HCT116 (cell line): ENCODE results near the gene USP47. TPM values are rescaled to one million over a fixed set of nuclear protein-coding genes. Genes with fewer than 3 reads are reported as not detected.

ENCODE experiments used
- ATAC-seq: fragments of 200-7000 bp; cut with Tn5 transposase; 2 replicates; pipeline ENCODE4 v1.9.1; 2020; ENCODE audit warnings: mild to moderate bottlenecking, moderate library complexity
- BruUV-seq: library from RNA; stranded (reverse); fragments of 400-500 nt; replicated peaks from 2 replicates; lab custom pipeline; 2021; lab: Mats Ljungman, UMichigan
- CTCF ChIA-PET: fragments of 300-600 bp; sonication (Branson Sonifier 250); formaldehyde crosslinking; loops from one replicate; lab custom pipeline; 2021; ENCODE audit warnings: antibody characterized with exemption; lab: Charles Lee
- POLR2A ChIA-PET: fragments of 300-600, 350-600 bp; sonication (Branson Sonifier 250); formaldehyde crosslinking; loops from one replicate; lab custom pipeline; 2021; ENCODE audit warnings: antibody characterized with exemption; lab: Charles Lee
- RAD21 ChIA-PET, 2 experiments: fragments of 300-600 bp; sonication (Branson Sonifier 250); formaldehyde crosslinking; loops; one replicate each; lab custom pipeline; 2023; ENCODE audit warnings: low total read pairs in 2 of 2; ENCODE audit not compliant: uncharacterized antibody in 2 of 2, unreplicated experiment in 2 of 2, low non-redundant PET in 1 of 2; lab: Charles Lee
- DNase-seq: peaks from one replicate; pipeline ENCODE4 v3.0.0-alpha.2; 2010; ENCODE audit warnings: low read depth, low spot score
- H2AFZ ChIP-seq: fragments of 200-600 bp; shearing (Covaris generic), sonication (generic); 2 replicates; pipeline ENCODE4 v1.6.1; 2017; ENCODE audit warnings: low read depth, mixed run types, mixed read lengths, antibody characterized with exemption, low read length; ENCODE audit not compliant: poor library complexity, severe bottlenecking
- H3K27ac ChIP-seq: 2 replicates; pipeline ENCODE4 v1.5.1; 2012; ENCODE audit warnings: low read depth, low read length
- H3K27me3 ChIP-seq: fragments of 200-600 bp; sonication (generic); 2 replicates; pipeline ENCODE4 v1.6.1; 2016; ENCODE audit warnings: mixed run types, low read length, mixed read lengths; ENCODE audit not compliant: insufficient read depth
- H3K36me3 ChIP-seq, 2 experiments: fragments of 200-500 bp in 1 of 2; fragments of 200-600 bp in 1 of 2; sonication (Bioruptor generic) in 1 of 2; sonication (generic) in 1 of 2; 2 replicates each; pipeline versions ENCODE4 v1.5.1 to v1.6.1; 2014 to 2016; ENCODE audit warnings: low read length in 2 of 2, inconsistent platforms in 1 of 2, mixed read lengths in 1 of 2, mixed run types in 1 of 2; ENCODE audit not compliant: insufficient read depth in 2 of 2, control insufficient read depth in 1 of 2
- H3K4me1 ChIP-seq, 2 experiments: fragments of 200-600 bp in 1 of 2; sonication (generic) in 1 of 2; 2 replicates each; pipeline versions ENCODE4 v1.5.1 to v1.6.1; 2012 to 2017; ENCODE audit warnings: low read length in 2 of 2, inconsistent platforms in 1 of 2, mild to moderate bottlenecking in 1 of 2, mixed read lengths in 1 of 2, mixed run types in 1 of 2, moderate library complexity in 1 of 2; ENCODE audit not compliant: insufficient read depth in 2 of 2, control insufficient read depth in 1 of 2
- H3K4me2 ChIP-seq: fragments of 200-600 bp; sonication (generic); 2 replicates; pipeline ENCODE4 v1.6.1; 2017; ENCODE audit warnings: mixed run types, low read length, mixed read lengths
- H3K4me3 ChIP-seq, 2 experiments: fragments of 200-600 bp in 1 of 2; sonication (generic) in 1 of 2; replicated peaks in 1 of 2; 2 replicates each; pipeline ENCODE4 v1.5.1; 2011 to 2016; ENCODE audit warnings: low read length in 2 of 2, control low read depth in 1 of 2, low read depth in 1 of 2, mild to moderate bottlenecking in 1 of 2, mixed read lengths in 1 of 2, mixed run types in 1 of 2
- H3K79me2 ChIP-seq: fragments of 200-600 bp; sonication (generic); 2 replicates; pipeline ENCODE4 v1.6.1; 2017; ENCODE audit warnings: mild to moderate bottlenecking, mixed run types, low read length, moderate library complexity, mixed read lengths; ENCODE audit not compliant: insufficient read depth
- H3K9ac ChIP-seq: fragments of 200-600 bp; sonication (generic); 2 replicates; pipeline ENCODE4 v1.6.1; 2016; ENCODE audit warnings: low read length, mixed read lengths
- H3K9me2 ChIP-seq: fragments of 200-600 bp; sonication (generic), shearing (Covaris generic); 2 replicates; pipeline ENCODE4 v1.6.1; 2017; ENCODE audit warnings: mixed run types, mild to moderate bottlenecking, moderate library complexity; ENCODE audit not compliant: insufficient read depth
- H3K9me3 ChIP-seq, 2 experiments: fragments of 200-500 bp in 1 of 2; fragments of 200-600 bp in 1 of 2; sonication (Bioruptor generic) in 1 of 2; sonication (generic) in 1 of 2; 2 replicates each; pipeline ENCODE4 v1.6.1; 2014 to 2017; ENCODE audit warnings: low read length in 2 of 2, mixed read lengths in 2 of 2, inconsistent platforms in 1 of 2, low read depth in 1 of 2, mild to moderate bottlenecking in 1 of 2, mixed run types in 1 of 2, moderate library complexity in 1 of 2; ENCODE audit not compliant: control insufficient read depth in 1 of 2, insufficient read depth in 1 of 2
- H4K20me1 ChIP-seq: fragments of 200-600 bp; sonication (generic), shearing (Covaris generic); 2 replicates; pipeline ENCODE4 v1.6.1; 2017; ENCODE audit warnings: mixed run types, mild to moderate bottlenecking, moderate library complexity; ENCODE audit not compliant: insufficient read depth
- ATF3 ChIP-seq: IDR thresholded peaks from 2 replicates; pipeline ENCODE4 v1.6.1; 2012
- CBX3 ChIP-seq: IDR thresholded peaks from 2 replicates; pipeline ENCODE4 v1.6.1; 2012; ENCODE audit warnings: low read depth
- EGR1 ChIP-seq: IDR thresholded peaks from 2 replicates; pipeline ENCODE4 v1.6.1; 2012; ENCODE audit warnings: low read depth
- ELF1 ChIP-seq: IDR thresholded peaks from 2 replicates; pipeline ENCODE4 v1.6.1; 2012; ENCODE audit warnings: low read depth, borderline replicate concordance
- EZH2phosphoT487 ChIP-seq: fragments of 200-600 bp; IDR thresholded peaks from 2 replicates; pipeline ENCODE4 v1.6.1; 2018; ENCODE audit warnings: antibody characterized with exemption, borderline replicate concordance
- MAX ChIP-seq: IDR thresholded peaks from 2 replicates; pipeline ENCODE4 v1.6.1; 2012
- POLR2AphosphoS5 ChIP-seq: IDR thresholded peaks from 2 replicates; pipeline ENCODE4 v1.6.1; 2011; ENCODE audit warnings: mild to moderate bottlenecking, low read depth, low read length, moderate library complexity
- RAD21 ChIP-seq: IDR thresholded peaks from 2 replicates; pipeline ENCODE4 v1.6.1; 2012; ENCODE audit warnings: low read depth, mild to moderate bottlenecking
- SP1 ChIP-seq: IDR thresholded peaks from 2 replicates; pipeline ENCODE4 v1.6.1; 2012; ENCODE audit warnings: low read depth
- SRF ChIP-seq: IDR thresholded peaks from 2 replicates; pipeline ENCODE4 v1.6.1; 2012; ENCODE audit warnings: low read depth
- YY1 ChIP-seq: IDR thresholded peaks from 2 replicates; pipeline ENCODE4 v1.6.1; 2011; ENCODE audit warnings: low read length, low read depth, moderate library complexity, mild to moderate bottlenecking; ENCODE audit not compliant: insufficient replicate concordance; ENCODE audit errors: extremely low read depth
- intact Hi-C: fragments of 100-400 bp; cut with micrococcal nuclease; formaldehyde crosslinking; loops from 2 replicates; pipeline ENCODE4 v1.10.0; 2022
- total RNA-seq: library from RNA; stranded (reverse); gene quantifications from one replicate; pipeline ENCODE4 v1.2.1, GENCODE V29; 2021; ENCODE audit not compliant: unreplicated experiment

USP47 gene
- total RNA-seq, 1 experiment from 2014 or later = 18.9 TPM

GRCh38 chr11:11967669-11968510, 126.1 kb downstream of the USP47 start:
- Histone ChIP-seq H3K4me2 (no peak overlapping the region), H3K4me1 (peaks cover 0 to 7% of the 10 kb centered on the region in 2 experiments; a peak in 1 of 4 replicates), H3K9me3 (no peaks in the 10 kb centered on the region), H3K27me3 (no peaks in the 10 kb centered on the region), H3K9me2 (no peaks in the 10 kb centered on the region), H2AFZ (no peak overlapping the region), H4K20me1 (no peaks in the 10 kb centered on the region), H3K36me3 (no peaks in the 10 kb centered on the region), H3K4me3 (no peak overlapping the region), H3K79me2 (no peaks in the 10 kb centered on the region), H3K27ac (no peak overlapping the region), H3K9ac (no peak overlapping the region)
- RAD21 ChIA-PET = interaction anchor here in 1 of 2 experiments (1.1 kb wide), 1 partner anchor 77 kb away, joined by 3 read pairs; no protein-coding TSS in a partner anchor
- intact Hi-C loops = no loop called here
- no peak for TF ChIP-seq RAD21
- TF ChIP-seq SP1 = no peak
- no peak for TF ChIP-seq POLR2AphosphoS5
- no peak for TF ChIP-seq EZH2phosphoT487
- no peak for TF ChIP-seq ELF1
- TF ChIP-seq YY1 = no peak
- no peak for TF ChIP-seq CBX3
- no peak for TF ChIP-seq SRF
- no peak for TF ChIP-seq EGR1
- TF ChIP-seq ATF3 = no peak
- no peak for TF ChIP-seq MAX
- no peak for DNase-seq
- BruUV-seq = no TSS peak
- POLR2A ChIA-PET = no interaction called here
- ATAC-seq = no peak
- CTCF ChIA-PET = interaction anchor here (1.0 to 3.0 kb wide), 9 partner anchors 9 to 93 kb away, joined by 3 to 21 read pairs (median 7); no protein-coding TSS in a partner anchor
